WTC11 (cell line): ENCODE measurements around the gene CIZ1.

Experiments
- CTCF ChIP-seq: fragments of 200-600 bp; IDR thresholded peaks from 2 replicates; pipeline ENCODE4 v1.8.0; 2022; ENCODE audit warnings: antibody characterized with exemption
- NR3C1 ChIP-seq: sonication (generic); formaldehyde crosslinking; conservative IDR thresholded peaks from 2 replicates; pipeline ENCODE4 v1.8.1; 2023; ENCODE audit warnings: low read depth, mild to moderate bottlenecking, missing genetic modification reagents
- SMAD3 ChIP-seq: sonication (generic); formaldehyde crosslinking; IDR thresholded peaks from 2 replicates; pipeline ENCODE4 v1.8.0; 2022; ENCODE audit warnings: missing genetic modification reagents, mild to moderate bottlenecking, borderline replicate concordance
- ZNF423 ChIP-seq: fragments of 250-450 bp; sonication (Bioruptor Pico); IDR thresholded peaks from 2 replicates; pipeline ENCODE4 v2.1.2; 2022; ENCODE audit warnings: mild to moderate bottlenecking, moderate library complexity
- TF ChIP-seq, protein P1 (sequence below): sonication (generic); formaldehyde crosslinking; IDR thresholded peaks from 2 replicates; pipeline ENCODE4 v1.8.1; 2022; ENCODE audit warnings: low read depth, missing genetic modification reagents, borderline replicate concordance

DNA sequence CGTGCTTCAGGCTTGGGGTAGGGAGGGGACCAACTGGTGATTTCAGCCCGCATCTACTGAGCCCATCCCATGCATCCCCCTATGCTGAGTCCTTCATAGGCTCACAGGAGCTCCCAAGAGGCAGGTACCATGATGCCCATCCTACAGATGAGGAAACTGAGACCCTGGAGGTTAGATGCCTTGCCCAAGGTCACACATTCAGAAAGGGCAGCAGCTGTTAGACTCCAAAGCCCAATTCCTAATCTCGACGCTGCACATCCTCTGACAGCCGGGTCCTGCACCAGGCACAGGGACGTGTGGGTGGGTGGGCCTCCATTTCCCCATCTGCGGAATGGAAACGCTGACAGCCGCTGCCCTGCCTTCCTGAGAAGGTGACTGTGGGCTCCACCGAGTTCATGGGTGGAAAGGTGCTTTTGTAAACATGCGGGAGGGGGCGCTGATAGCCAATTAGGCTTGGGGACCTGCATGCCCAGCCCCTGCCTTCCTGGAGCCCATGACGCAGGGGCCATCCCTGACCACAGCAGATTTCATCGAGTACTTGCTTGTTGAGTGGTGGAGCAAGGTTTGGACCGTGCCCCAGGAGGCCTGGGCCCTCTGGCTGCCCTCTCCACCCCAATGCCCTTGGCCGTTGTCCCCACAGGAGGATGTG, 14.0 kb upstream of the CIZ1 start:
- TF ChIP-seq, protein P1, sequence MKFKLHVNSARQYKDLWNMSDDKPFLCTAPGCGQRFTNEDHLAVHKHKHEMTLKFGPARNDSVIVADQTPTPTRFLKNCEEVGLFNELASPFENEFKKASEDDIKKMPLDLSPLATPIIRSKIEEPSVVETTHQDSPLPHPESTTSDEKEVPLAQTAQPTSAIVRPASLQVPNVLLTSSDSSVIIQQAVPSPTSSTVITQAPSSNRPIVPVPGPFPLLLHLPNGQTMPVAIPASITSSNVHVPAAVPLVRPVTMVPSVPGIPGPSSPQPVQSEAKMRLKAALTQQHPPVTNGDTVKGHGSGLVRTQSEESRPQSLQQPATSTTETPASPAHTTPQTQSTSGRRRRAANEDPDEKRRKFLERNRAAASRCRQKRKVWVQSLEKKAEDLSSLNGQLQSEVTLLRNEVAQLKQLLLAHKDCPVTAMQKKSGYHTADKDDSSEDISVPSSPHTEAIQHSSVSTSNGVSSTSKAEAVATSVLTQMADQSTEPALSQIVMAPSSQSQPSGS (CRISPR knock-in tag) = no peak
- TF ChIP-seq CTCF (no peak), SMAD3 (no peak), NR3C1 (CRISPR knock-in tag) (no peak), ZNF423 (CRISPR knock-in tag) (no peak)
